Measurements from ENCODE around the gene CUL2.

- TF ChIP-seq, protein P1, sequence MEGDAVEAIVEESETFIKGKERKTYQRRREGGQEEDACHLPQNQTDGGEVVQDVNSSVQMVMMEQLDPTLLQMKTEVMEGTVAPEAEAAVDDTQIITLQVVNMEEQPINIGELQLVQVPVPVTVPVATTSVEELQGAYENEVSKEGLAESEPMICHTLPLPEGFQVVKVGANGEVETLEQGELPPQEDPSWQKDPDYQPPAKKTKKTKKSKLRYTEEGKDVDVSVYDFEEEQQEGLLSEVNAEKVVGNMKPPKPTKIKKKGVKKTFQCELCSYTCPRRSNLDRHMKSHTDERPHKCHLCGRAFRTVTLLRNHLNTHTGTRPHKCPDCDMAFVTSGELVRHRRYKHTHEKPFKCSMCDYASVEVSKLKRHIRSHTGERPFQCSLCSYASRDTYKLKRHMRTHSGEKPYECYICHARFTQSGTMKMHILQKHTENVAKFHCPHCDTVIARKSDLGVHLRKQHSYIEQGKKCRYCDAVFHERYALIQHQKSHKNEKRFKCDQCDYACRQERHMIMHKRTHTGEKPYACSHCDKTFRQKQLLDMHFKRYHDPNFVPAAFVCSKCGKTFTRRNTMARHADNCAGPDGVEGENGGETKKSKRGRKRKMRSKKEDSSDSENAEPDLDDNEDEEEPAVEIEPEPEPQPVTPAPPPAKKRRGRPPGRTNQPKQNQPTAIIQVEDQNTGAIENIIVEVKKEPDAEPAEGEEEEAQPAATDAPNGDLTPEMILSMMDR (IDR thresholded peaks at IDR 0.05) = no peak
- TF ChIP-seq EP300 (IDR thresholded peaks at IDR 0.05) (no peak), POLR2A (IDR thresholded peaks at IDR 0.05) (no peak)
These were observed 70.8 kb downstream of the CUL2 start for GRCh38 chr10:35019041-35020024.
